ENCODE measurements around the gene VEZT. TPM values are rescaled to one million over a fixed set of nuclear protein-coding genes. Genes with fewer than 3 reads are reported as not detected.
A peak's percentile ranks its signal among the peaks of the same experiment; 100 is the strongest.
"Not testable (repeated sequence)": the region's sequence is repeated elsewhere in the genome, so short reads cannot be mapped to it uniquely, and the experiment has no call there.

VEZT gene
- total and polyA plus RNA-seq, 2 experiments from 2014 or later = 37.9 to 84.2 TPM

GRCh38 chr12:95230313-95230712, 12.7 kb downstream of the VEZT start:
- no peak overlapping the region for H3K27ac ChIP-seq
- H3K27me3 ChIP-seq = no peaks in the 10 kb centered on the region
- H3K9me2 ChIP-seq (replicated peaks; ENCODE audit: insufficient read depth) = no peaks in the 10 kb centered on the region
- no peak overlapping the region for H2AFZ ChIP-seq
- no peak for TF ChIP-seq CTCF (IDR thresholded peaks at IDR 0.05; ENCODE audit: poor library complexity)
- no peak for TF ChIP-seq EZH2 (IDR thresholded peaks at IDR 0.05; ENCODE audit: borderline replicate concordance)
- TF ChIP-seq EZH2phosphoT487 (IDR thresholded peaks at IDR 0.05; ENCODE audit: low read depth, severe bottlenecking, unreplicated experiment) = no peak
- no peaks in the 10 kb centered on the region for H3K9me3 ChIP-seq (ENCODE audit: low read depth)
- H3K4me3 ChIP-seq = no peak overlapping the region
- no peaks in the 10 kb centered on the region for H3K36me3 ChIP-seq (replicated peaks; ENCODE audit: insufficient read depth, low read depth)
- H3K4me2 ChIP-seq = no peak overlapping the region
- H4K20me1 ChIP-seq (ENCODE audit: insufficient read depth, poor library complexity, severe bottlenecking) = peaks cover 24% of the 10 kb centered on the region
- DNase-seq (ENCODE audit: low spot score) = no peak
- peaks cover 91% of the 10 kb centered on the region for H3K79me2 ChIP-seq
- no peaks in the 10 kb centered on the region for H3K4me1 ChIP-seq (ENCODE audit: insufficient read depth)

- Histone ChIP-seq H3K9me3 (ENCODE audit: low read depth) (no peaks in the 10 kb centered on the region), H3K4me3 (no peak overlapping the region), H3K36me3 (replicated peaks; ENCODE audit: insufficient read depth, low read depth) (no peaks in the 10 kb centered on the region), H3K27ac (no peak overlapping the region), H3K4me1 (ENCODE audit: insufficient read depth) (no peaks in the 10 kb centered on the region), H3K9me2 (replicated peaks; ENCODE audit: insufficient read depth) (no peaks in the 10 kb centered on the region), H3K27me3 (no peaks in the 10 kb centered on the region), H3K4me2 (no peak overlapping the region), H4K20me1 (ENCODE audit: insufficient read depth, poor library complexity, severe bottlenecking) (peaks cover 21% of the 10 kb centered on the region), H3K79me2 (peaks cover 82% of the 10 kb centered on the region), H2AFZ (no peak overlapping the region)
- TF ChIP-seq CTCF (IDR thresholded peaks at IDR 0.05; ENCODE audit: poor library complexity) (no peak), EZH2 (IDR thresholded peaks at IDR 0.05; ENCODE audit: borderline replicate concordance) (no peak), EZH2phosphoT487 (IDR thresholded peaks at IDR 0.05; ENCODE audit: low read depth, severe bottlenecking, unreplicated experiment) (no peak)
- 68% methylated on average over 2 of the region's 2 CpGs for WGBS (ENCODE audit: low lambda C conversion rate, missing lambda C conversion rate)
- DNase-seq (ENCODE audit: low spot score) = peak; percentile 28
Observed at GRCh38 chr12:95231190-95231589, 13.6 kb downstream of the VEZT start.

GRCh38 chr12:95234187-95234586, 16.6 kb downstream of the VEZT start:
- WGBS (ENCODE audit: low lambda C conversion rate, missing lambda C conversion rate) = 99% methylated on average over 14 of the region's 14 CpGs
- H3K9me2 ChIP-seq (replicated peaks; ENCODE audit: insufficient read depth); H2AFZ ChIP-seq; H3K36me3 ChIP-seq (replicated peaks; ENCODE audit: insufficient read depth, low read depth); H3K4me3 ChIP-seq; H3K9me3 ChIP-seq (ENCODE audit: low read depth); H3K27ac ChIP-seq; DNase-seq (ENCODE audit: low spot score); H3K4me1 ChIP-seq (ENCODE audit: insufficient read depth); H3K27me3 ChIP-seq; H3K4me2 ChIP-seq: not testable (repeated sequence)
- Histone ChIP-seq H4K20me1 (ENCODE audit: insufficient read depth, poor library complexity, severe bottlenecking) (peaks cover 22% of the 10 kb centered on the region), H3K79me2 (peaks cover 84% of the 10 kb centered on the region)

- H3K9me2 ChIP-seq (replicated peaks; ENCODE audit: insufficient read depth); H3K27ac ChIP-seq; H3K27me3 ChIP-seq; H3K4me1 ChIP-seq (ENCODE audit: insufficient read depth); H3K4me3 ChIP-seq; H3K36me3 ChIP-seq (replicated peaks; ENCODE audit: insufficient read depth, low read depth); H2AFZ ChIP-seq; DNase-seq (ENCODE audit: low spot score); H3K9me3 ChIP-seq (ENCODE audit: low read depth); H3K4me2 ChIP-seq: not testable (repeated sequence)
- Histone ChIP-seq H3K79me2 (peaks cover 83% of the 10 kb centered on the region), H4K20me1 (ENCODE audit: insufficient read depth, poor library complexity, severe bottlenecking) (peaks cover 16% of the 10 kb centered on the region)
- WGBS (ENCODE audit: low lambda C conversion rate, missing lambda C conversion rate) = 100% methylated on average over 1 of the region's 31 CpGs
Observed at GRCh38 chr12:95235621-95236020, 18.0 kb downstream of the VEZT start.

- DNase-seq (ENCODE audit: low spot score) = no peak
- no peaks in the 10 kb centered on the region for H3K36me3 ChIP-seq (replicated peaks; ENCODE audit: insufficient read depth, low read depth)
- no peak overlapping the region for H3K27ac ChIP-seq
- H3K9me3 ChIP-seq (ENCODE audit: low read depth) = no peaks in the 10 kb centered on the region
- 23% methylated on average over 1 of the region's 1 CpG for WGBS (ENCODE audit: low lambda C conversion rate, missing lambda C conversion rate)
- peaks cover 16% of the 10 kb centered on the region for H4K20me1 ChIP-seq (ENCODE audit: insufficient read depth, poor library complexity, severe bottlenecking)
- H3K9me2 ChIP-seq (replicated peaks; ENCODE audit: insufficient read depth) = no peaks in the 10 kb centered on the region
- no peaks in the 10 kb centered on the region for H3K27me3 ChIP-seq
- H3K4me2 ChIP-seq = no peak overlapping the region
- H3K4me1 ChIP-seq (ENCODE audit: insufficient read depth) = no peaks in the 10 kb centered on the region
- peaks cover 84% of the 10 kb centered on the region for H3K79me2 ChIP-seq
- no peak overlapping the region for H3K4me3 ChIP-seq
- H2AFZ ChIP-seq = no peak overlapping the region
- TF ChIP-seq EZH2 (IDR thresholded peaks at IDR 0.05; ENCODE audit: borderline replicate concordance) = no peak
- no peak for TF ChIP-seq EZH2phosphoT487 (IDR thresholded peaks at IDR 0.05; ENCODE audit: low read depth, severe bottlenecking, unreplicated experiment)
- no peak for TF ChIP-seq CTCF (IDR thresholded peaks at IDR 0.05; ENCODE audit: poor library complexity)
Observed at GRCh38 chr12:95237315-95237714, 19.7 kb downstream of the VEZT start.
